OCI-LY1 (cell line): ENCODE data around the gene IGSF6.

ENCODE experiments used
- CTCF ChIP-seq: fragments of 200-600 bp; sonication (generic), shearing (Covaris generic); IDR thresholded peaks from 2 replicates; pipeline ENCODE4 v1.5.1; 2017; ENCODE audit warnings: mild to moderate bottlenecking, antibody characterized with exemption, low read length, moderate library complexity, mixed read lengths
- EZH2 ChIP-seq: fragments of 200-600 bp; sonication (generic), shearing (Covaris generic); IDR thresholded peaks from 2 replicates; pipeline ENCODE4 v1.8.0; 2017; ENCODE audit warnings: borderline replicate concordance, mixed run types, mild to moderate bottlenecking, antibody characterized with exemption, low read length, moderate library complexity, mixed read lengths

- TF ChIP-seq CTCF, result no peak
- TF ChIP-seq EZH2, result no peak
Observed at GRCh38 chr16:21597561-21598030, 54.8 kb downstream of the IGSF6 start.
